H9 (cell line): Measurements from ENCODE around the gene TLK1. TPM values are rescaled to one million over a fixed set of nuclear protein-coding genes. Genes with fewer than 3 reads are reported as not detected.

Source experiments
- DNase-seq: peaks from one replicate; pipeline ENCODE4 v3.0.0-alpha.2; 2017
- H2AFZ ChIP-seq: one replicate; pipeline ENCODE4 v1.6.1; 2013; ENCODE audit warnings: mild to moderate bottlenecking, low read length, control low read depth, moderate library complexity
- H2AK5ac ChIP-seq: 2 replicates; pipeline ENCODE4 v1.6.1; 2013; ENCODE audit warnings: low read length, control low read depth, mixed read lengths; ENCODE audit not compliant: insufficient read length
- H2BK120ac ChIP-seq: one replicate; pipeline ENCODE4 v1.6.1; 2013; ENCODE audit warnings: low read depth, mild to moderate bottlenecking, low read length, control low read depth, inconsistent platforms; ENCODE audit not compliant: poor library complexity, severe bottlenecking
- H2BK12ac ChIP-seq: 2 replicates; pipeline ENCODE4 v1.6.1; 2013; ENCODE audit warnings: low read length, control low read depth, mixed read lengths, low read depth; ENCODE audit not compliant: insufficient read length
- H2BK15ac ChIP-seq: 2 replicates; pipeline ENCODE4 v1.6.1; 2013; ENCODE audit warnings: low read depth, low read length, control low read depth
- H2BK20ac ChIP-seq: one replicate; pipeline ENCODE4 v1.6.1; 2013; ENCODE audit warnings: low read depth, mild to moderate bottlenecking, low read length, control low read depth, inconsistent platforms; ENCODE audit not compliant: poor library complexity, severe bottlenecking
- H2BK5ac ChIP-seq: 2 replicates; pipeline ENCODE4 v1.6.1; 2013; ENCODE audit warnings: low read length, control low read depth, mixed read lengths; ENCODE audit not compliant: insufficient read length
- H3K14ac ChIP-seq: 2 replicates; pipeline ENCODE4 v1.6.1; 2013; ENCODE audit warnings: low read length, control low read depth; ENCODE audit not compliant: insufficient read depth
- H3K18ac ChIP-seq: 2 replicates; pipeline ENCODE4 v1.6.1; 2013; ENCODE audit warnings: low read depth, mild to moderate bottlenecking, mixed read lengths, low read length, control low read depth; ENCODE audit not compliant: insufficient read length
- H3K23ac ChIP-seq: 2 replicates; pipeline ENCODE4 v1.6.1; 2013; ENCODE audit warnings: low read length, control low read depth, mixed read lengths, low read depth; ENCODE audit not compliant: insufficient read length
- H3K23me2 ChIP-seq: 2 replicates; pipeline ENCODE4 v1.6.1; 2013; ENCODE audit warnings: low read depth, mild to moderate bottlenecking, mixed read lengths, low read length, control low read depth; ENCODE audit not compliant: insufficient read length, poor library complexity, severe bottlenecking
- H3K27ac ChIP-seq: 2 replicates; pipeline ENCODE4 v1.5.1; 2013; ENCODE audit warnings: low read length, control low read depth, mixed read lengths, low read depth; ENCODE audit not compliant: insufficient read length
- H3K27me3 ChIP-seq: 2 replicates; pipeline ENCODE4 v1.6.1; 2013; ENCODE audit warnings: low read length, control low read depth, inconsistent platforms; ENCODE audit not compliant: insufficient read depth
- H3K4ac ChIP-seq: 2 replicates; pipeline ENCODE4 v1.6.1; 2013; ENCODE audit warnings: low read depth, mild to moderate bottlenecking, control low read depth, inconsistent platforms, low read length, moderate library complexity
- H3K4me1 ChIP-seq: 2 replicates; pipeline ENCODE4 v1.6.1; 2013; ENCODE audit warnings: low read length, control low read depth, inconsistent platforms; ENCODE audit not compliant: insufficient read depth
- H3K4me2 ChIP-seq: 2 replicates; pipeline ENCODE4 v1.6.1; 2013; ENCODE audit warnings: low read length, control low read depth, mixed read lengths; ENCODE audit not compliant: insufficient read length, insufficient read depth
- H3K56ac ChIP-seq: 2 replicates; pipeline ENCODE4 v1.6.1; 2013; ENCODE audit warnings: low read depth, mild to moderate bottlenecking, mixed read lengths, low read length, control low read depth; ENCODE audit not compliant: insufficient read length
- H3K79me1 ChIP-seq: 2 replicates; pipeline ENCODE4 v1.6.1; 2013; ENCODE audit warnings: low read depth, mild to moderate bottlenecking, moderate library complexity, low read length, control low read depth, inconsistent platforms; ENCODE audit not compliant: insufficient read depth, poor library complexity, severe bottlenecking
- H3K79me2 ChIP-seq: 2 replicates; pipeline ENCODE4 v1.6.1; 2013; ENCODE audit warnings: low read length, control low read depth, inconsistent platforms; ENCODE audit not compliant: insufficient read depth
- H3K9ac ChIP-seq: 2 replicates; pipeline ENCODE4 v1.6.1; 2013; ENCODE audit warnings: low read length, control low read depth, mixed read lengths; ENCODE audit not compliant: insufficient read length; ENCODE audit errors: extremely low read depth
- H3K9me3 ChIP-seq: one replicate; pipeline ENCODE4 v1.6.1; 2013; ENCODE audit warnings: low read depth, low read length, inconsistent platforms; ENCODE audit not compliant: control insufficient read depth
- H3T11ph ChIP-seq: one replicate; pipeline ENCODE4 v1.6.1; 2013; ENCODE audit warnings: mild to moderate bottlenecking, low read length, control low read depth, inconsistent platforms
- H4K20me1 ChIP-seq: one replicate; pipeline ENCODE4 v1.6.1; 2013; ENCODE audit not compliant: control insufficient read depth, insufficient read length, insufficient read depth
- H4K5ac ChIP-seq: 2 replicates; pipeline ENCODE4 v1.6.1; 2013; ENCODE audit warnings: low read depth, mild to moderate bottlenecking, mixed read lengths, low read length, control low read depth; ENCODE audit not compliant: insufficient read length
- H4K8ac ChIP-seq: replicated peaks from 2 replicates; pipeline ENCODE4 v1.6.1; 2013; ENCODE audit warnings: low read length, control low read depth, mixed read lengths, low read depth; ENCODE audit not compliant: insufficient read length
- H4K91ac ChIP-seq: 2 replicates; pipeline ENCODE4 v1.6.1; 2013; ENCODE audit warnings: low read depth, mild to moderate bottlenecking, moderate library complexity, mixed read lengths, low read length, control low read depth; ENCODE audit not compliant: insufficient read length
- H3K27ac Mint-ChIP-seq, 3 experiments: 2 replicates in 2 of 3; 3 replicates in 1 of 3; pipeline ENCODE4 v1.8.0; 2020 to 2021; ENCODE audit warnings: mixed read lengths in 3 of 3, mild to moderate bottlenecking in 1 of 3, moderate library complexity in 1 of 3
- H3K27me3 Mint-ChIP-seq: 2 replicates; pipeline ENCODE4 v1.8.0; 2021; ENCODE audit warnings: low read depth, mild to moderate bottlenecking, moderate library complexity, mixed read lengths
- H3K36me3 Mint-ChIP-seq, 3 experiments: 2 replicates in 2 of 3; 3 replicates in 1 of 3; pipeline ENCODE4 v1.8.0; 2020 to 2021; ENCODE audit warnings: low read depth in 3 of 3, mixed read lengths in 3 of 3; ENCODE audit not compliant: insufficient read depth in 1 of 3
- H3K4me1 Mint-ChIP-seq, 2 experiments: 2 replicates each; pipeline ENCODE4 v1.8.0; 2020; ENCODE audit warnings: mixed read lengths in 2 of 2
- H3K4me3 Mint-ChIP-seq, 2 experiments: 2 replicates in 1 of 2; 3 replicates in 1 of 2; pipeline ENCODE4 v1.8.0; 2020 to 2021; ENCODE audit warnings: mild to moderate bottlenecking in 2 of 2, mixed read lengths in 2 of 2, moderate library complexity in 1 of 2
- H3K9me3 Mint-ChIP-seq, 2 experiments: 2 replicates in 1 of 2; 3 replicates in 1 of 2; pipeline ENCODE4 v1.8.0; 2020; ENCODE audit warnings: mild to moderate bottlenecking in 2 of 2, mixed read lengths in 2 of 2, moderate library complexity in 1 of 2
- CTCF ChIP-seq: fragments of 200-600 bp; sonication (generic); conservative IDR thresholded peaks from 3 replicates; pipeline ENCODE4 v1.8.0; 2021; ENCODE audit warnings: antibody characterized with exemption, mild to moderate bottlenecking
- WGBS: extraction: QIAGEN DNeasy Blood & Tissue Kit; methylation state at CpG from one replicate; pipeline ENCODE4 v1.1.7; 2013; ENCODE audit warnings: missing lambda C conversion rate, low lambda C conversion rate, mixed read lengths; ENCODE audit not compliant: insufficient read length; ENCODE audit errors: extremely low coverage; 5-methylcytosine and 5-hydroxymethylcytosine counted together
- total RNA-seq: library from RNA; stranded (reverse); gene quantifications from 2 replicates; pipeline ENCODE4 v1.2.1, GENCODE V29; 2021

The TLK1 gene
- total RNA-seq, 1 experiment from 2014 or later: 112 TPM

GRCh38 chr2:171072164-171072563, 88.5 kb downstream of the TLK1 start:
- Histone ChIP-seq H2BK120ac (no peak overlapping the region), H2BK20ac (no peak overlapping the region), H2AK5ac (no peak overlapping the region), H2BK12ac (no peak overlapping the region), H4K8ac (no peak overlapping the region), H3K79me2 (peaks cover 2% of the 10 kb centered on the region; the same call in 1 of the 2 replicates), H3K79me1 (peaks cover 2% of the 10 kb centered on the region), H3K4ac (no peak overlapping the region), H4K20me1 (no peaks in the 10 kb centered on the region), H2AFZ (no peak overlapping the region), H4K91ac (no peak overlapping the region), H3K4me2 (no peak overlapping the region), H3K9ac (no peak overlapping the region), H3T11ph (no peak overlapping the region), H3K56ac (no peak overlapping the region), H3K4me1 (no peaks in the 10 kb centered on the region), H3K9me3 (no peaks in the 10 kb centered on the region), H2BK15ac (no peak overlapping the region), H3K14ac (no peak overlapping the region), H3K27ac (no peak overlapping the region), H3K27me3 (no peaks in the 10 kb centered on the region), H3K23me2 (no peaks in the 10 kb centered on the region), H2BK5ac (no peak overlapping the region), H3K23ac (no peak overlapping the region), H3K18ac (no peak overlapping the region), H4K5ac (no peak overlapping the region)
- no CpG with 5 or more reads among the region's 5 CpGs for WGBS
- Mint-ChIP-seq H3K4me1 (no peaks in the 10 kb centered on the region), H3K4me3 (no peak overlapping the region), H3K27me3 (no peaks in the 10 kb centered on the region), H3K9me3 (no peaks in the 10 kb centered on the region; a peak in 1 of 5 replicates), H3K36me3 (peaks cover 36 to 58% (median 57%) of the 10 kb centered on the region in 3 experiments), H3K27ac (no peak overlapping the region)
- no peak for TF ChIP-seq CTCF
- DNase-seq: no peak
